ENCODE measurements around the gene COG2.

Gene COG2

GRCh38 chr1:230636575-230637148, 5.6 kb upstream of the COG2 start:
- H3K4me3 ChIP-seq (replicated peaks; ENCODE audit: low read depth, low read length) = no peak overlapping the region
- TF ChIP-seq CTCF (IDR thresholded peaks at IDR 0.05; ENCODE audit: low read depth, low read length, missing control alignments) = no peak
- DNase-seq (ENCODE audit: extremely low read depth, low read depth) = no peak

- no peak for TF ChIP-seq CTCF (IDR thresholded peaks at IDR 0.05; ENCODE audit: low read depth, low read length, missing control alignments)
Measured at GRCh38 chr1:230639714-230640209, 2.5 kb upstream of the COG2 start.

GRCh38 chr1:230641346-230641745, 935 bp upstream of the COG2 start:
- no peak for TF ChIP-seq CTCF (IDR thresholded peaks at IDR 0.05; ENCODE audit: low read depth, low read length, missing control alignments)
- H3K4me3 ChIP-seq (replicated peaks; ENCODE audit: low read depth, low read length) = no peak overlapping the region
- DNase-seq (ENCODE audit: extremely low read depth, low read depth) = no peak

More at GRCh38 chr1:230639714-230640209, 2.5 kb upstream of the COG2 start:
- DNase-seq (ENCODE audit: extremely low read depth, low read depth) = no peak
- no peak overlapping the region for H3K4me3 ChIP-seq (replicated peaks; ENCODE audit: low read depth, low read length)

- TF ChIP-seq CTCF (IDR thresholded peaks at IDR 0.05; ENCODE audit: low read depth, low read length, missing control alignments) = no peak
- H3K4me3 ChIP-seq (replicated peaks; ENCODE audit: low read depth, low read length) = peak overlapping the region; percentile 88
- no peak for DNase-seq (ENCODE audit: extremely low read depth, low read depth)
Measured at GRCh38 chr1:230641900-230642262, 400 bp upstream of the COG2 start.

GRCh38 chr1:230643908-230644307, 1.6 kb downstream of the COG2 start:
- H3K4me3 ChIP-seq (replicated peaks; ENCODE audit: low read depth, low read length) = peak overlapping the region; percentile 88
- DNase-seq (ENCODE audit: extremely low read depth, low read depth) = no peak

GRCh38 chr1:230646710-230647302, 4.5 kb downstream of the COG2 start:
- no peak for DNase-seq (ENCODE audit: extremely low read depth, low read depth)
- no peak for TF ChIP-seq CTCF (IDR thresholded peaks at IDR 0.05; ENCODE audit: low read depth, low read length, missing control alignments)
- H3K4me3 ChIP-seq (replicated peaks; ENCODE audit: low read depth, low read length) = no peak overlapping the region

More at GRCh38 chr1:230643908-230644307, 1.6 kb downstream of the COG2 start:
- no peak for TF ChIP-seq CTCF (IDR thresholded peaks at IDR 0.05; ENCODE audit: low read depth, low read length, missing control alignments)
